HCEC 1CT (cell line): Measurements from ENCODE around the gene RNF44.
"Not testable (repeated sequence)": the region's sequence is repeated elsewhere in the genome, so short reads cannot be mapped to it uniquely, and the experiment has no call there.

ENCODE experiments used
- DNase-seq: peaks from one replicate; pipeline ENCODE4 v3.0.0-alpha.2; 2017

RNF44 gene

DNA sequence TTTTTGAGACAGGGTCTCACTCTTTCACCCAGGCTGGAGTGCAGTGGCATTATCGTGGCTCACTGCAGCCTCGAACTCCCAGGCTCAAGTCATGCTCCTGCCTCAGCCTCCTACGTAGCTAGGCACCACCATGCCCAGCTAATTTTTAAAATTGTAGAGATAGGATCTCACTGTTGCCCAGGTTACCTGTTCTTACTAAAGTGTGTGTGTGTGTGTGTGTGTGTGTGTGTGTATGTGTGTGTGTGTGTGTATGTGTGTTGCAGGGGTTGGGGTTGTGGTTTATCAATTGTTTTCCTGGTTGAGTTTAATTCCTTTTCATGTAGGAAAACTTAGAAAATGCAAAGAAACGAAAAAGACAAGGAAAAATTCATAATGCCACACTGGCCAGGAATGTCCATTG, 21.8 kb downstream of the RNF44 start:
- no peak for DNase-seq

- DNase-seq = no peak
Measured at GRCh38 chr5:176514244-176514950, 22.8 kb downstream of the RNF44 start.

- no peak for DNase-seq
Measured at GRCh38 chr5:176513788-176514187, 23.4 kb downstream of the RNF44 start.

- no peak for DNase-seq
Measured at GRCh38 chr5:176508603-176509002, 28.6 kb downstream of the RNF44 start.

DNA sequence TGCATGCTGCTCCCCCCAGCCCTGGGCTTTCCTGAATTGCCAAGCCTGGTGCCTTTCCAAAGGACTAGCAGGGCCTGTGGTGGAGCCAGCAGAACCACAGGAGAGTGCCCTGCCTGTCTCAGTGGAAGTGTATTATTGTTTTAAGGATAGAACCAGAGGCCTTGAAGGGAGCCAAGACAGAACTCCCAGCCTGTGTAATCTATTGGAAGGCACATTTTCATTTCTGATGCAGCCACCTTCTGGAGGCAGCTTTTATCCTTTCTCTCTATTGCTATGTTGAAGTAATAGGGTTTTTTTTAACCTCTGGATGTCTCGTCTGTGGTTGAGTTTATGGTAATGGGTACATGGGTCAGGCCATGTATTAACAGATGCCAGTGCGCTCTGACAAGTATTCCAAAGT, 29.3 kb downstream of the RNF44 start:
- no peak for DNase-seq

- DNase-seq = no peak
Measured at GRCh38 chr5:176503496-176503895, 33.7 kb downstream of the RNF44 start.

GRCh38 chr5:176501333-176501732, 35.9 kb downstream of the RNF44 start:
- DNase-seq = peak; percentile 75

- no peak for DNase-seq
Measured at GRCh38 chr5:176500511-176500910, 36.7 kb downstream of the RNF44 start.

GRCh38 chr5:176499273-176499672, 37.9 kb downstream of the RNF44 start:
- no peak for DNase-seq

GRCh38 chr5:176497852-176498251, 39.4 kb downstream of the RNF44 start:
- peak; percentile 56 for DNase-seq

DNA sequence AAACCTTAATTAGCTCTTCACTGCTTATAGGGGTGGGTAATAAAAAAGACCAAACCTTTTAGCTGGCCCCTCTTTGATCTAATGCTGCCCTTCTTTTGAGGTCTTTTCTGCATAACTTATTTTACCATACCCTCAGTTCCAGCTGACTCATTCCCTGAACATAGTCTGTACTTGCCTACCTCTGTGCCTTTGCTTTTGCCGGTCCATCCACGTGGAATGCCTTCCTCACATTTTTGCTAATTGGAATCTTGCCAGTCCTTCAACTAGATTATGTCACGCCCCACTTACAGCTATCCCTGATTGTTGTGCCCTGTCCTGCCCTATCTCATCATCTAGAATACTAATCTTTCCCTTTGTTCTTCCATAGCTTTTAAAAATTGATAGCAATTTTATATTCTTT, 44.8 kb downstream of the RNF44 start:
- no peak for DNase-seq

GRCh38 chr5:176491901-176492300, 45.3 kb downstream of the RNF44 start:
- no peak for DNase-seq

DNA sequence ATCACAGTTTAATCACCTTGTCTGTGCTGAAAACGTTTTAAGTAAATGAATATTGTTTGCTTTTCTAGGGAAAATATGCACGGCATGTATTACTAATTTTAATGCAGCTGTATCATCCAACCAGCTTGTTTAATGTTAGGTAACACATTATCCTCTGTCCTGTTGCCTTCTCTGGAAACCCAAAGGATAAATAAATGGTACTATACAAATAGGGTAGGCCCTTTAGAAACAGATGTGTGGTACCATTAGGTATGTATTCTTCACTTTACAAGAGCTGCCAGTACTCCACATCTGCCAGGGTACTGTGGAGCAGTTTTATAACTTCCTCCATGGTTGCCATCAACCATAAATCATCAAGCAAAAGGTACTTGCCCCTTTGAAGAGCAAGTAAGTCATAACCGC, 46.1 kb downstream of the RNF44 start:
- peak; percentile 67 for DNase-seq

GRCh38 chr5:176490301-176490700, 46.9 kb downstream of the RNF44 start:
- DNase-seq = peak; percentile 32

DNA sequence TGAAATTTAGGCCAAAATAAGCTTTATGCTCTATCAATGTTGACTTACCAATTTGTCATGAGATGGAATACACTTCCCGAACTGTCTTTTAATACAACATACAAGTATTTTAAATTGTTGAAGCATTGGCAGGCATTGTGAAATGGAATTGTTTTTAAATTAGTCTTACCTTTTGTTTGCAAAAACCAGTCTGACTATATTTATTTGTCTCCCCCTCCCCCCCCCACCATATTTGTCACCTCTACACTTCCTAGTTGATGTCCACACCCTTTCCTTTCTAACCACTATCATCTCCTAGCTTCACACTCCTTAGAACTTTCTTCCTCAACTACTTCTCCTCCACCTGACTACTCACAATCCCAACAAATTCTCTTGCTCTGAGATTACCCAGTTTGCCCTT, 48.1 kb downstream of the RNF44 start:
- DNase-seq = no peak

DNA sequence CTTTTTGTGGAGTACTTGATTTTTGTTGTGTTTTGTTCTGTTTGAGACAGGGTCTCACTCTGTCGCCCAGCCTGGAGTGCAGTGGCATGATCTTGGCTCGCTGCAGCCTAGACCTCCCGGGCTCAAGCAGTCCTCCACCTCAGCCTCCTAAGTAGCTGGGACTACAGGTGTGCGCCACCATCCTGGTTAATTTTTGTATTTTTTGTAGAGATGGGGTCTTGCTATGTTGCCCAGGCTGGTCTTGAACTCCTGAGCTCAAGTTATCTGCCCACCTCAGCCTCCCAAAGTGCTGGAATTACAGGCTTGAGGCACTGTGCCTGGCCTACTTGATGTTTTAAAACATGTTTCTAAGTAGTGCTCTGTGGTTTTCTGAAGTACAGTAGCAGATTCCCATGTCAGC, 50.0 kb downstream of the RNF44 start:
- not testable (repeated sequence) for DNase-seq

GRCh38 chr5:176486189-176486757, 50.9 kb downstream of the RNF44 start:
- no peak for DNase-seq

GRCh38 chr5:176485176-176485575, 52.0 kb downstream of the RNF44 start:
- no peak for DNase-seq

GRCh38 chr5:176481711-176482110, 55.5 kb downstream of the RNF44 start:
- no peak for DNase-seq
